Activated CD8-positive, alpha-beta memory T cell treated with anti-CD3 and anti-CD28 coated beads for 36 hours (primary cell): ENCODE measurements around the gene MMP7. TPM values are rescaled to one million over a fixed set of nuclear protein-coding genes. Genes with fewer than 3 reads are reported as not detected.

Experiments used
- CTCF ChIA-PET: fragments of 350-600 bp; sonication (Branson Sonifier 250); formaldehyde crosslinking; loops from one replicate; lab custom pipeline; 2021; ENCODE audit warnings: antibody characterized with exemption; lab: Charles Lee
- POLR2A ChIA-PET: fragments of 350-600 bp; sonication (Branson Sonifier 250); formaldehyde crosslinking; loops from one replicate; lab custom pipeline; 2021; ENCODE audit warnings: antibody characterized with exemption; lab: Charles Lee
- total RNA-seq, 2 experiments: library from RNA; stranded (reverse); gene quantifications; one replicate each; pipeline ENCODE4 v1.2.3, GENCODE V29; 2021

MMP7 gene
- total RNA-seq, 2 experiments from 2014 or later = not detected

- CTCF ChIA-PET = interaction anchor here (1.5 kb wide), 1 partner anchor 9 kb away, joined by 3 read pairs; no protein-coding TSS in a partner anchor
- POLR2A ChIA-PET = no interaction called here
Measured at GRCh38 chr11:102472127-102472526, 58.4 kb downstream of the MMP7 start.

GRCh38 chr11:102471474-102471873, 59.1 kb downstream of the MMP7 start:
- ChIA-PET POLR2A (no interaction called here), CTCF (interaction anchor here (0.8 to 1.5 kb wide), 2 partner anchors 9 to 11 kb away, joined by 3 read pairs; no protein-coding TSS in a partner anchor)

Other genes with a start within 250 kb of the MMP7 start
- gene BIRC3, start 213.3 kb downstream of the MMP7 start, total RNA-seq = 100 to 1,000 TPM; 171 to 177 TPM
- 10 to 100 TPM; 31.6 to 33.7 TPM for gene BIRC2, start 183.5 kb downstream of the MMP7 start, total RNA-seq
- 100 to 1,000 TPM; 211 to 217 TPM for gene TMEM123, start 78.0 kb downstream of the MMP7 start, total RNA-seq
- gene MMP20, start 94.6 kb upstream of the MMP7 start, total RNA-seq = not detected
- gene MMP27, start 175.0 kb upstream of the MMP7 start, total RNA-seq = not detected
- gene MMP8, start 194.2 kb upstream of the MMP7 start, total RNA-seq = not detected
- not detected for gene MMP10, start 249.9 kb upstream of the MMP7 start, total RNA-seq